HepG2 (cell line): ENCODE results near the gene TVP23A. TPM values are rescaled to one million over a fixed set of nuclear protein-coding genes. Genes with fewer than 3 reads are reported as not detected.

Source experiments
- BCL6 ChIP-seq: IDR thresholded peaks from 2 replicates; pipeline ENCODE4 v1.6.1; 2016; ENCODE audit warnings: missing genetic modification reagents, missing compliant biosample characterization
- CBFB ChIP-seq: sonication (generic); formaldehyde crosslinking; IDR thresholded peaks from 2 replicates; pipeline ENCODE4 v1.4.0; 2020; ENCODE audit warnings: missing genetic modification reagents
- CENPT ChIP-seq: sonication (generic); formaldehyde crosslinking; IDR thresholded peaks from 2 replicates; pipeline ENCODE4 v1.8.0; 2022; ENCODE audit warnings: low read depth, mild to moderate bottlenecking, moderate library complexity, missing genetic modification reagents
- ELK4 ChIP-seq: sonication (generic); formaldehyde crosslinking; IDR thresholded peaks from 2 replicates; pipeline ENCODE4 v1.9.0; 2021; ENCODE audit warnings: missing genetic modification reagents, borderline replicate concordance
- ETV6 ChIP-seq: sonication (generic); formaldehyde crosslinking; conservative IDR thresholded peaks from 2 replicates; pipeline ENCODE4 v1.4.0; 2020; ENCODE audit warnings: missing genetic modification reagents
- KDM6A ChIP-seq: IDR thresholded peaks from 2 replicates; pipeline ENCODE4 v1.6.1; 2016; ENCODE audit warnings: low read depth
- MLXIP ChIP-seq: sonication (generic); formaldehyde crosslinking; IDR thresholded peaks from 2 replicates; pipeline ENCODE4 v1.9.0; 2021; ENCODE audit warnings: missing genetic modification reagents, borderline replicate concordance
- POGK ChIP-seq: sonication (generic); formaldehyde crosslinking; conservative IDR thresholded peaks from 2 replicates; pipeline ENCODE4 v1.8.0; 2022; ENCODE audit warnings: mild to moderate bottlenecking, moderate library complexity, missing genetic modification reagents
- POLR2AphosphoS2 ChIP-seq: IDR thresholded peaks from 2 replicates; pipeline ENCODE4 v1.6.1; 2011; ENCODE audit warnings: low read depth, low read length, improper control_type of control experiment
- RELA ChIP-seq: sonication (generic); formaldehyde crosslinking; IDR thresholded peaks from 2 replicates; pipeline ENCODE4 v1.4.0; 2020; ENCODE audit warnings: missing genetic modification reagents
- SOX6 ChIP-seq, 2 experiments: fragments of 450-650 bp in 1 of 2; sonication (generic) in 1 of 2; formaldehyde crosslinking in 1 of 2; IDR thresholded peaks; 2 replicates each; pipeline versions ENCODE4 v1.4.0 to v1.6.1; 2017 to 2020; ENCODE audit warnings: antibody characterized with exemption in 1 of 2, mild to moderate bottlenecking in 1 of 2, missing genetic modification reagents in 1 of 2
- STAT5B ChIP-seq: sonication (generic); formaldehyde crosslinking; IDR thresholded peaks from 2 replicates; pipeline ENCODE4 v1.4.0; 2020; ENCODE audit warnings: missing genetic modification reagents
- ZBTB49 ChIP-seq: sonication (generic); formaldehyde crosslinking; IDR thresholded peaks from 2 replicates; pipeline ENCODE4 v1.4.0; 2020; ENCODE audit warnings: missing genetic modification reagents, borderline replicate concordance
- ZFAT ChIP-seq: sonication (generic); formaldehyde crosslinking; conservative IDR thresholded peaks from 2 replicates; pipeline ENCODE4 v1.8.1; 2023; ENCODE audit warnings: missing genetic modification reagents, inconsistent platforms
- ZFP41 ChIP-seq: sonication (generic); formaldehyde crosslinking; IDR thresholded peaks from 2 replicates; pipeline ENCODE4 v1.4.0; 2020; ENCODE audit warnings: mild to moderate bottlenecking, missing genetic modification reagents, borderline replicate concordance
- ZNF138 ChIP-seq: sonication (generic); formaldehyde crosslinking; IDR thresholded peaks from 2 replicates; pipeline ENCODE4 v1.5.0; 2020; ENCODE audit warnings: mild to moderate bottlenecking, low read depth, missing genetic modification reagents
- ZNF276 ChIP-seq: sonication (generic); formaldehyde crosslinking; IDR thresholded peaks from 2 replicates; pipeline ENCODE4 v1.4.0; 2020; ENCODE audit warnings: mild to moderate bottlenecking, low read depth, missing genetic modification reagents
- ZNF614 ChIP-seq: IDR thresholded peaks from 2 replicates; pipeline ENCODE4 v1.6.1; 2018; ENCODE audit warnings: missing biosample characterization, missing genetic modification reagents, inconsistent platforms, borderline replicate concordance
- ZNF740 ChIP-seq: sonication (generic); formaldehyde crosslinking; IDR thresholded peaks from 2 replicates; pipeline ENCODE4 v1.4.0; 2020; ENCODE audit warnings: missing genetic modification reagents
- polyA plus RNA-seq, 8 experiments: library from polyadenylated mRNA; depleted of rRNA in 3 of 8; stranded (reverse) in 7 of 8; unstranded in 1 of 8; fragments of >200 nt; fragmentation: Illumina TruSeq in 4 of 8; extraction: Trizol in 4 of 8; gene quantifications; 2 replicates each; pipeline versions ENCODE4 v1.2.1 to v1.2.3, GENCODE V29; 2011 to 2016; ENCODE audit warnings: low read depth in 4 of 8, missing spikeins in 1 of 8, mixed read lengths in 1 of 8; ENCODE audit not compliant: insufficient read depth in 1 of 8
- total RNA-seq, 5 experiments: library from RNA; depleted of rRNA; stranded (reverse); fragments of >200 nt; fragmentation: Illumina TruSeq; extraction: Trizol; gene quantifications; 2 replicates each; pipeline ENCODE4 v1.2.3, GENCODE V29; 2016; ENCODE audit warnings: low read depth in 1 of 5

TVP23A gene
- total and polyA plus RNA-seq, 2 of the 13 experiments (the other 11 are each of a cell fraction or from before 2014, with no cell fraction given) = not detected

- TF ChIP-seq CBFB (CRISPR knock-in tag) (0 out of 2 replicates have a peak, but pooled peaks have one; percentile 61), MLXIP (CRISPR knock-in tag) (no peak), ZNF614 (CRISPR knock-in tag) (peak; percentile 47; the same call in 1 of the 2 replicates), ZFP41 (no peak), RELA (CRISPR knock-in tag) (0 out of 2 replicates have a peak, but pooled peaks have one; percentile 48), KDM6A (CRISPR knock-in tag) (no peak), POLR2AphosphoS2 (no peak), CENPT (CRISPR knock-in tag) (no peak), ZFAT (CRISPR knock-in tag) (no peak), ZNF276 (CRISPR knock-in tag) (no peak), ZNF740 (CRISPR knock-in tag) (no peak), ELK4 (no peak), POGK (no peak), ETV6 (no peak), ZNF138 (no peak), ZBTB49 (CRISPR knock-in tag) (no peak), SOX6 (IDR thresholded peaks at IDR 0.05) (no peak), SOX6 (CRISPR knock-in tag; IDR thresholded peaks at IDR 0.05) (no peak; the same call in 1 of the 2 replicates), BCL6 (CRISPR knock-in tag) (no peak), STAT5B (CRISPR knock-in tag) (no peak)
Observed at GRCh38 chr16:10737068-10737625, 81.4 kb downstream of the TVP23A start (continued).
